Endothelial cell of umbilical vein (primary cell): ENCODE results near the gene SLC8A1.

Source experiments
- CTCF ChIP-seq, 2 donors: IDR thresholded peaks; 1 replicate in 1 of 2; 2 replicates in 1 of 2; pipeline ENCODE4 v1.5.1; 2011; ENCODE audit warnings: low read length in 2 of 2, mild to moderate bottlenecking in 2 of 2, moderate library complexity in 2 of 2, control low read depth in 1 of 2, inconsistent platforms in 1 of 2, low read depth in 1 of 2; ENCODE audit not compliant: insufficient read depth in 1 of 2; ENCODE audit errors: extremely low read depth in 1 of 2
- MAX ChIP-seq: IDR thresholded peaks from 2 replicates; pipeline ENCODE4 v1.6.1; 2011; ENCODE audit not compliant: insufficient read depth, insufficient read length
- MYC ChIP-seq: IDR thresholded peaks from one replicate; pipeline ENCODE4 v1.6.1; 2011; ENCODE audit warnings: mild to moderate bottlenecking, low read depth, low read length
- POLR2A ChIP-seq: IDR thresholded peaks from 2 replicates; pipeline ENCODE4 v1.6.1; 2012; ENCODE audit warnings: low read depth, mild to moderate bottlenecking, control low read depth, low read length
- POLR2AphosphoS5 ChIP-seq: IDR thresholded peaks from 2 replicates; pipeline ENCODE4 v1.6.1; 2012; ENCODE audit warnings: low read depth, mild to moderate bottlenecking, control low read depth, low read length, moderate library complexity; ENCODE audit not compliant: insufficient read depth

- TF ChIP-seq CTCF (IDR thresholded peaks at IDR 0.05; ENCODE audit: extremely low read depth in 1 of 2, insufficient read depth in 1 of 2, low read depth in 1 of 2, low read length in 2 of 2) (no peak), POLR2A (no peak), MAX (no peak), POLR2AphosphoS5 (no peak), MYC (no peak)
Measured at GRCh38 chr2:40202798-40203400, 249.0 kb downstream of the SLC8A1 start.
